GM21390 (cell line): ENCODE data around the gene ADGRG7.

ENCODE experiments used
- ATAC-seq: cut with Tn5 transposase; IDR thresholded peaks from one replicate; pipeline ENCODE4 v1.9.1; 2021; ENCODE audit not compliant: unreplicated experiment

The ADGRG7 gene

GRCh38 chr3:100732435-100732834 is 123.0 kb downstream of the ADGRG7 start:
- ATAC-seq, result no peak

GRCh38 chr3:100737334-100737733 is 127.9 kb downstream of the ADGRG7 start:
- ATAC-seq, result no peak

- no peak for ATAC-seq
Measured at GRCh38 chr3:100740207-100740606, 130.8 kb downstream of the ADGRG7 start.

- ATAC-seq, result no peak
Measured at GRCh38 chr3:100743535-100743934, 134.1 kb downstream of the ADGRG7 start.

- ATAC-seq, result no peak
Measured at GRCh38 chr3:100744671-100745070, 135.3 kb downstream of the ADGRG7 start.
